NCI-H460 (cell line): ENCODE data around the gene UTP4. TPM values are rescaled to one million over a fixed set of nuclear protein-coding genes. Genes with fewer than 3 reads are reported as not detected.

Source experiments
- DNase-seq: peaks from one replicate; pipeline ENCODE4 v3.0.0-alpha.2; 2016; ENCODE audit warnings: low read depth; ENCODE audit errors: extremely low read depth
- total RNA-seq: library from RNA; depleted of rRNA; stranded (reverse); fragments of >200 nt; shearing (Covaris generic); gene quantifications from 2 replicates; pipeline ENCODE4 v1.2.3, GENCODE V29; 2014

UTP4 gene
- total RNA-seq, 1 experiment from 2014 or later = 21.4 TPM

GRCh38 chr16:69169607-69170352 is 37.3 kb downstream of the UTP4 start:
- DNase-seq = no peak

- no peak for DNase-seq
These were observed 39.1 kb downstream of the UTP4 start for GRCh38 chr16:69171325-69172084.

- no peak for DNase-seq
These were observed 43.8 kb downstream of the UTP4 start for GRCh38 chr16:69176033-69176800.

GRCh38 chr16:69179328-69180010 is 47.0 kb downstream of the UTP4 start:
- no peak for DNase-seq

GRCh38 chr16:69180011-69180338 is 47.5 kb downstream of the UTP4 start:
- no peak for DNase-seq

- no peak for DNase-seq
These were observed 50.4 kb downstream of the UTP4 start for GRCh38 chr16:69182730-69183416.

GRCh38 chr16:69186642-69187445 is 54.4 kb downstream of the UTP4 start, which contains the start of gene SNTB2:
SNTB2 (plus strand) TSS chr16:69187164; CDS start chr16:69187167, 3 bp downstream.
- DNase-seq = peak; percentile 80

GRCh38 chr16:69187446-69188235 is 55.2 kb downstream of the UTP4 start:
- peak; percentile 1 for DNase-seq

- no peak for DNase-seq
These were observed 55.7 kb downstream of the UTP4 start for GRCh38 chr16:69188236-69188549.

- no peak for DNase-seq
These were observed 56.3 kb downstream of the UTP4 start for GRCh38 chr16:69188716-69189115.

- no peak for DNase-seq
These were observed 57.7 kb downstream of the UTP4 start for GRCh38 chr16:69190046-69190588.

GRCh38 chr16:69190598-69190997 is 58.1 kb downstream of the UTP4 start:
- no peak for DNase-seq

GRCh38 chr16:69191136-69191535 is 58.7 kb downstream of the UTP4 start:
- no peak for DNase-seq

GRCh38 chr16:69193855-69194254 is 61.4 kb downstream of the UTP4 start:
- DNase-seq = no peak

- no peak for DNase-seq
These were observed 62.0 kb downstream of the UTP4 start for GRCh38 chr16:69194488-69194887.

- DNase-seq = no peak
These were observed 63.0 kb downstream of the UTP4 start for GRCh38 chr16:69195369-69196029.

- no peak for DNase-seq
These were observed 65.1 kb downstream of the UTP4 start for GRCh38 chr16:69197573-69197972.

GRCh38 chr16:69199382-69199781 is 66.9 kb downstream of the UTP4 start:
- no peak for DNase-seq
